ENCODE measurements around the gene CCDC91. TPM values are rescaled to one million over a fixed set of nuclear protein-coding genes. Genes with fewer than 3 reads are reported as not detected.

The CCDC91 gene
- total and polyA plus RNA-seq, 2 of the 4 experiments (the other 2 are of a cell fraction): 8.6 to 14.7 TPM

GRCh38 chr12:28343713-28344112 is 153.5 kb downstream of the CCDC91 start:
- no peak overlapping the region for H4K5ac ChIP-seq (ENCODE audit: low read depth, low read length)
- dilution Hi-C loops (cut with HindIII; ENCODE audit: low sequenced_read_pairs, unreplicated experiment) (no loop called here), in situ Hi-C loops (cut with MboI; ENCODE audit: low sequenced_read_pairs) (no loop called here), intact Hi-C loops (cut with micrococcal nuclease) (no loop called here)
- H3K23ac ChIP-seq (ENCODE audit: low read depth, low read length): no peak overlapping the region
- no peak overlapping the region for H3K14ac ChIP-seq (replicated peaks; ENCODE audit: low read depth, low read length)
- no peaks in the 10 kb centered on the region for H4K20me1 ChIP-seq (ENCODE audit: insufficient read depth, low read length)
- BruUV-seq (replicated peaks): no TSS peak
- TF ChIP-seq SMC3 (IDR thresholded peaks at IDR 0.05; ENCODE audit: low read depth, low read length) (no peak), MAFK (IDR thresholded peaks at IDR 0.05; ENCODE audit: low read depth, low read length) (no peak), RFX5 (IDR thresholded peaks at IDR 0.05; ENCODE audit: low read depth, low read length) (no peak), MXI1 (IDR thresholded peaks at IDR 0.05; ENCODE audit: borderline replicate concordance, low read depth, low read length) (no peak), CEBPB (IDR thresholded peaks at IDR 0.05; ENCODE audit: low read depth, low read length) (no peak), MAZ (IDR thresholded peaks at IDR 0.05; ENCODE audit: borderline replicate concordance, low read depth, low read length) (no peak), ELK1 (IDR thresholded peaks at IDR 0.05; ENCODE audit: borderline replicate concordance, low read depth, low read length) (no peak), CTCF (conservative IDR thresholded peaks at IDR 0.05; ENCODE audit: low read depth, low read length) (no peak), BHLHE40 (IDR thresholded peaks at IDR 0.05; ENCODE audit: low read depth, low read length) (no peak), CHD1 (IDR thresholded peaks at IDR 0.05; ENCODE audit: low read depth, low read length) (no peak), NFE2L2 (IDR thresholded peaks at IDR 0.05; ENCODE audit: low read depth, low read length) (no peak), FOS (IDR thresholded peaks at IDR 0.05; ENCODE audit: low read depth, low read length) (no peak), POLR2A (IDR thresholded peaks at IDR 0.05; ENCODE audit: low read depth, low read length) (no peak), USF2 (IDR thresholded peaks at IDR 0.05; ENCODE audit: low read depth, low read length) (no peak), RAD21 (IDR thresholded peaks at IDR 0.05; ENCODE audit: low read length) (no peak), RCOR1 (IDR thresholded peaks at IDR 0.05; ENCODE audit: insufficient replicate concordance, low read length) (no peak)
- no peaks in the 10 kb centered on the region for H3K27me3 ChIP-seq (ENCODE audit: control insufficient read depth, insufficient read depth, low read length)
- H3K27ac ChIP-seq (ENCODE audit: insufficient read depth, low read length): no peak overlapping the region
- no peak overlapping the region for H2BK120ac ChIP-seq (ENCODE audit: low read depth, low read length)
- H3K9me3 ChIP-seq (ENCODE audit: control insufficient read depth, insufficient read depth, low read length): no peaks in the 10 kb centered on the region
- WGBS, 2 experiments (ENCODE audit: extremely low coverage in 2 of 2, insufficient read length in 1 of 2): no CpG with 5 or more reads among the region's 1 CpG
- H3K4me2 ChIP-seq (ENCODE audit: low read depth, low read length): no peak overlapping the region
- H3K4me1 ChIP-seq (ENCODE audit: control insufficient read depth, insufficient read depth, low read length): peaks cover 2% of the 10 kb centered on the region; the same call in 1 of the 2 replicates
- H3K36me3 ChIP-seq (ENCODE audit: control insufficient read depth, insufficient read depth, low read length): no peaks in the 10 kb centered on the region
- H3K79me1 ChIP-seq (ENCODE audit: low read depth in 1 of 2, low read length in 2 of 2): no peaks in the 10 kb centered on the region
- H2AK9ac ChIP-seq (replicated peaks; ENCODE audit: low read depth, low read length, poor library complexity): no peak overlapping the region
- CTCF ChIA-PET: interaction anchor here (0.7 kb wide), 1 partner anchor 21 kb away, joined by 3 read pairs; no protein-coding TSS in a partner anchor
- H3K4ac ChIP-seq (ENCODE audit: low read depth, low read length): no peak overlapping the region
- POLR2A ChIA-PET (ENCODE audit: unreplicated experiment): no interaction called here
- ATAC-seq (ENCODE audit: low read depth): no peak
- H4K8ac ChIP-seq (ENCODE audit: low read depth in 2 of 2, low read length in 2 of 2): no peak overlapping the region
- no peak overlapping the region for H3K4me3 ChIP-seq (ENCODE audit: insufficient read depth, low read depth, low read length)
- H2BK5ac ChIP-seq (ENCODE audit: low read depth, low read length, poor library complexity, severe bottlenecking): no peak overlapping the region
- no peaks in the 10 kb centered on the region; the same call in 1 of the 2 replicates for H3K9me1 ChIP-seq (ENCODE audit: insufficient read depth, low read length)
- no peak for DNase-seq
- no peak overlapping the region for H2BK15ac ChIP-seq (ENCODE audit: low read depth, low read length)
- no peak overlapping the region for H2AFZ ChIP-seq (replicated peaks; ENCODE audit: low read length, poor library complexity)
- H4K91ac ChIP-seq (ENCODE audit: insufficient read depth, low read depth, low read length): no peak overlapping the region
- no peak overlapping the region for H3K9ac ChIP-seq (ENCODE audit: low read depth, low read length)
- H3K18ac ChIP-seq (ENCODE audit: low read depth, low read length): no peak overlapping the region
- H3K56ac ChIP-seq (ENCODE audit: extremely low read depth, insufficient read depth, low read length): no peak overlapping the region
- no peak overlapping the region for H2BK20ac ChIP-seq (ENCODE audit: low read depth, low read length)
- no peak overlapping the region for H2AK5ac ChIP-seq (ENCODE audit: low read depth, low read length)

Measured in IMR-90 (cell line).